HUES48 (cell line): Measurements from ENCODE around the gene CNN2.
A peak's percentile ranks its signal among the peaks of the same experiment; 100 is the strongest.

Experiments used
- H3K27ac ChIP-seq: one replicate; pipeline ENCODE4 v1.7.0; 2013; ENCODE audit warnings: low read depth, low read length, inconsistent platforms
- H3K27me3 ChIP-seq: 2 replicates; pipeline ENCODE4 v1.6.1; 2013; ENCODE audit warnings: mild to moderate bottlenecking, low read length; ENCODE audit not compliant: control insufficient read depth, insufficient read depth
- H3K36me3 ChIP-seq: 2 replicates; pipeline ENCODE4 v1.6.1; 2013; ENCODE audit warnings: low read length; ENCODE audit not compliant: control insufficient read depth, insufficient read depth
- H3K4me1 ChIP-seq: 2 replicates; pipeline ENCODE4 v1.6.1; 2013; ENCODE audit warnings: mild to moderate bottlenecking, low read length; ENCODE audit not compliant: control insufficient read depth, insufficient read depth
- H3K4me3 ChIP-seq: 2 replicates; pipeline ENCODE4 v1.5.1; 2013; ENCODE audit warnings: mild to moderate bottlenecking, low read depth, low read length
- H3K9ac ChIP-seq: 2 replicates; pipeline ENCODE4 v1.6.1; 2013; ENCODE audit warnings: mild to moderate bottlenecking, low read depth, low read length, moderate library complexity
- H3K9me3 ChIP-seq: 2 replicates; pipeline ENCODE4 v1.6.1; 2013; ENCODE audit warnings: low read length; ENCODE audit not compliant: control insufficient read depth, insufficient read depth

CNN2 gene

GRCh38 chr19:1081301-1082164, 55.1 kb downstream of the CNN2 start:
- no peaks in the 10 kb centered on the region for H3K9me3 ChIP-seq
- peaks cover 50% of the 10 kb centered on the region for H3K36me3 ChIP-seq
- H3K27me3 ChIP-seq = no peaks in the 10 kb centered on the region
- H3K4me1 ChIP-seq = no peaks in the 10 kb centered on the region
- H3K4me3 ChIP-seq = peak overlapping the region; percentile 43; the same call in 1 of the 2 replicates
- peak overlapping the region; percentile 5 for H3K27ac ChIP-seq
- no peak overlapping the region; the same call in 1 of the 2 replicates for H3K9ac ChIP-seq

GRCh38 chr19:1082165-1082927, 55.9 kb downstream of the CNN2 start:
- H3K4me1 ChIP-seq = no peaks in the 10 kb centered on the region
- peaks cover 54% of the 10 kb centered on the region for H3K36me3 ChIP-seq
- peak overlapping the region; percentile 57 for H3K4me3 ChIP-seq
- no peak overlapping the region for H3K27ac ChIP-seq
- no peaks in the 10 kb centered on the region for H3K9me3 ChIP-seq
- H3K27me3 ChIP-seq = no peaks in the 10 kb centered on the region
- no peak overlapping the region; the same call in 1 of the 2 replicates for H3K9ac ChIP-seq

GRCh38 chr19:1082928-1083816, 56.8 kb downstream of the CNN2 start:
- H3K9me3 ChIP-seq = no peaks in the 10 kb centered on the region
- H3K27me3 ChIP-seq = no peaks in the 10 kb centered on the region
- H3K4me1 ChIP-seq = no peaks in the 10 kb centered on the region
- peaks cover 57% of the 10 kb centered on the region for H3K36me3 ChIP-seq
- H3K27ac ChIP-seq = no peak overlapping the region
- peak overlapping the region; percentile 57; the same call in 1 of the 2 replicates for H3K4me3 ChIP-seq
- no peak overlapping the region; the same call in 1 of the 2 replicates for H3K9ac ChIP-seq

- peaks cover 68% of the 10 kb centered on the region for H3K36me3 ChIP-seq
- no peaks in the 10 kb centered on the region for H3K27me3 ChIP-seq
- H3K9me3 ChIP-seq = no peaks in the 10 kb centered on the region
- H3K27ac ChIP-seq = no peak overlapping the region
- no peaks in the 10 kb centered on the region for H3K4me1 ChIP-seq
- no peak overlapping the region for H3K4me3 ChIP-seq
- H3K9ac ChIP-seq = no peak overlapping the region
These were observed 57.8 kb downstream of the CNN2 start for GRCh38 chr19:1084024-1084868.

- no peaks in the 10 kb centered on the region for H3K9me3 ChIP-seq
- no peak overlapping the region for H3K4me3 ChIP-seq
- H3K9ac ChIP-seq = no peak overlapping the region
- no peak overlapping the region for H3K27ac ChIP-seq
- H3K36me3 ChIP-seq = peaks cover 65% of the 10 kb centered on the region
- H3K4me1 ChIP-seq = no peaks in the 10 kb centered on the region
- no peaks in the 10 kb centered on the region for H3K27me3 ChIP-seq
These were observed 58.7 kb downstream of the CNN2 start for GRCh38 chr19:1085053-1085658.

- Histone ChIP-seq H3K27me3 (no peaks in the 10 kb centered on the region), H3K9me3 (no peaks in the 10 kb centered on the region), H3K36me3 (peaks cover 62% of the 10 kb centered on the region), H3K4me3 (no peak overlapping the region), H3K27ac (no peak overlapping the region), H3K4me1 (no peaks in the 10 kb centered on the region), H3K9ac (no peak overlapping the region)
These were observed 59.5 kb downstream of the CNN2 start for GRCh38 chr19:1085676-1086442.

GRCh38 chr19:1086613-1087012, 60.2 kb downstream of the CNN2 start:
- Histone ChIP-seq H3K4me3 (no peak overlapping the region), H3K9ac (no peak overlapping the region), H3K27ac (no peak overlapping the region), H3K27me3 (no peaks in the 10 kb centered on the region), H3K36me3 (peaks cover 67% of the 10 kb centered on the region), H3K4me1 (no peaks in the 10 kb centered on the region), H3K9me3 (no peaks in the 10 kb centered on the region)

- Histone ChIP-seq H3K9ac (no peak overlapping the region), H3K4me1 (no peaks in the 10 kb centered on the region), H3K4me3 (no peak overlapping the region), H3K36me3 (peaks cover 77% of the 10 kb centered on the region), H3K27me3 (no peaks in the 10 kb centered on the region), H3K27ac (peak overlapping the region; percentile 54), H3K9me3 (no peaks in the 10 kb centered on the region)
These were observed 61.5 kb downstream of the CNN2 start for GRCh38 chr19:1087813-1088415.

- Histone ChIP-seq H3K9ac (no peak overlapping the region), H3K4me3 (no peak overlapping the region), H3K9me3 (no peaks in the 10 kb centered on the region), H3K27me3 (no peaks in the 10 kb centered on the region), H3K27ac (peak overlapping the region; percentile 42), H3K4me1 (no peaks in the 10 kb centered on the region), H3K36me3 (peaks cover 77% of the 10 kb centered on the region)
These were observed 62.1 kb downstream of the CNN2 start for GRCh38 chr19:1088416-1089010.
